ENCODE data around the gene JMJD8. TPM values are rescaled to one million over a fixed set of nuclear protein-coding genes. Genes with fewer than 3 reads are reported as not detected.

Gene JMJD8
- total RNA-seq, 1 donor from 2014 or later, result 57.6 TPM

GRCh38 chr16:704047-704446 is 19.9 kb upstream of the JMJD8 start:
- no peak for DNase-seq (ENCODE audit: extremely low spot score, unreplicated experiment)
- TF ChIP-seq CTCF (IDR thresholded peaks at IDR 0.05), result no peak
- Mint-ChIP-seq H3K4me1 (ENCODE audit: unreplicated experiment) (peaks cover 10% of the 10 kb centered on the region), H3K27me3 (ENCODE audit: unreplicated experiment) (peaks cover 45% of the 10 kb centered on the region), H3K27ac (ENCODE audit: unreplicated experiment) (no peak overlapping the region), H3K36me3 (ENCODE audit: unreplicated experiment) (no peaks in the 10 kb centered on the region), H3K4me3 (ENCODE audit: unreplicated experiment) (no peak overlapping the region), H3K9me3 (ENCODE audit: unreplicated experiment) (no peaks in the 10 kb centered on the region)

GRCh38 chr16:703406-703805 is 19.3 kb upstream of the JMJD8 start:
- Mint-ChIP-seq H3K27me3 (ENCODE audit: unreplicated experiment) (peaks cover 43% of the 10 kb centered on the region), H3K36me3 (ENCODE audit: unreplicated experiment) (no peaks in the 10 kb centered on the region), H3K4me1 (ENCODE audit: unreplicated experiment) (peaks cover 10% of the 10 kb centered on the region), H3K4me3 (ENCODE audit: unreplicated experiment) (no peak overlapping the region), H3K9me3 (ENCODE audit: unreplicated experiment) (no peaks in the 10 kb centered on the region), H3K27ac (ENCODE audit: unreplicated experiment) (no peak overlapping the region)
- DNase-seq (ENCODE audit: extremely low spot score, unreplicated experiment), result no peak
- TF ChIP-seq CTCF (IDR thresholded peaks at IDR 0.05), result no peak

DNA sequence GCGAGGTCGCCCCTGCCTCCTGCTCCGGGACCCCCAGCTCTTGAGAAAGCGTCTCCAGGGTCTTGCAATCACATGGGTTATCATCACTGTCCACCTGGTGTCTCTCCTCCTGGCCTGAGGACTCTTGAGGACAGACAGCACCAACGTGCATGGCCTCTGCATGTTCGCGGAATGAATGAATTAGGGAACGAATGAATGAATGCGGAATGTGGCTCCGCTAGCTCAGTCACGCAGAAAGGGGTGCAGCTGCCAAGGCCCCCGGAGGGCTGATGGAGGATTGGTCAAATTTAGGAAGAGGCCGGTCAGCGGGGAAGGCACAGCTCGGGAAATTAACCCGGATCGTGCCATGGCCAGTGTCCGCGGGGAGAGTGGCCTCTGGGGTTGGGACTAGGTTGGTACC is 18.2 kb upstream of the JMJD8 start:
- no peaks in the 10 kb centered on the region for H3K9me3 Mint-ChIP-seq (ENCODE audit: unreplicated experiment)

DNA sequence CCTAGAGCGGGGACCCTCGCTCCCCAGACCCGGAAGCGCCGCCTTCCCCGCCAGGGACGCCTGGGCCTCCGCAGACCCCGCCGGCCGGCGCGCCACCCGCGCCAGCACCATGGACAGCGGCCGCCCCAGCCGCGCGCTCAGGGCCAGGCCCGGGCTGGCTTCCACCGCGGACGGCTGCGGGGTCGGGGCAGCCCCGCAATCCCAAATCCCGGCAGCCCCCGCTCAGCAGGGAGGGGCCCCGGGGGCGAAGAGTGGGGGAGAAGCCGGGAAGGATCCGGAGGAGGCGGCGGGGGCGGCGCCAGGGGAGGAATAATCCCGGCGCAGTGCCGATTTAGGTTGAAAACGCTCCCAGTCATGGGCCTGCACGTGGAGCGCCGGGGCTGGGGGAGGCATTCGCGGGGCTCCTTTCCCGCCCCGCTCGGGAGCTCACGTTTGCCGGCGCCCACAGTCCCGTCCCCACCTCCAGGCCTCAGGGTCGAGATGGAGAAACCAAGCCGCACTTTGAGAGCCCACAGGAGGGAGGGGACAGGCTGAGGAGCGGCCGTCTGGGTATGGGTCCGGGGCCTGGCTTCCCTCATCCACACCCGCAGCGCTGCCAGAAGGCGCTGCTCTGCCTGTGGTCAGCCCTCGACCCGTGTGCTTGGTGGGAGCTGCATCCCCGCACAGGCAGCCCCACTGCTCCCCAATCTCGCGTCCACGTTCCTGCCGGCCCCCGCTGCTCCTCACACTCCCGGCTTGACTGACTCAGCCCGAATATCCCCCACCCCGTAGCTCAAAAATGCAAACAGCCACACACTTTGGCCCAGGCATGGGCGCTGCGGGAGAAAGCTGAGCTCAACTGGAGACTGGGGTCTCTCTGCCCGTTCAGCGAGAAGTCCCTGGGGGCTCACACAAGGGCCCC is 16.8 kb upstream of the JMJD8 start:
- Mint-ChIP-seq H3K4me3 (ENCODE audit: unreplicated experiment) (no peak overlapping the region), H3K27me3 (ENCODE audit: unreplicated experiment) (peaks cover 34% of the 10 kb centered on the region), H3K9me3 (ENCODE audit: unreplicated experiment) (no peaks in the 10 kb centered on the region), H3K27ac (ENCODE audit: unreplicated experiment) (no peak overlapping the region), H3K36me3 (ENCODE audit: unreplicated experiment) (no peaks in the 10 kb centered on the region), H3K4me1 (ENCODE audit: unreplicated experiment) (no peaks in the 10 kb centered on the region)
- DNase-seq (ENCODE audit: extremely low spot score, unreplicated experiment), result no peak
- TF ChIP-seq CTCF (IDR thresholded peaks at IDR 0.05), result no peak

More for the DNA sequence above, 18.2 kb upstream of the JMJD8 start:
- no peak for DNase-seq (ENCODE audit: extremely low spot score, unreplicated experiment)
- TF ChIP-seq CTCF (IDR thresholded peaks at IDR 0.05), result no peak
- Mint-ChIP-seq H3K27me3 (ENCODE audit: unreplicated experiment) (peaks cover 38% of the 10 kb centered on the region), H3K36me3 (ENCODE audit: unreplicated experiment) (no peaks in the 10 kb centered on the region), H3K4me1 (ENCODE audit: unreplicated experiment) (peaks cover 8% of the 10 kb centered on the region), H3K4me3 (ENCODE audit: unreplicated experiment) (no peak overlapping the region), H3K27ac (ENCODE audit: unreplicated experiment) (no peak overlapping the region)

GRCh38 chr16:698911-699671 is 15.0 kb upstream of the JMJD8 start:
- peaks cover 38% of the 10 kb centered on the region for H3K27me3 Mint-ChIP-seq (ENCODE audit: unreplicated experiment)
- no peak for DNase-seq (ENCODE audit: extremely low spot score, unreplicated experiment)

More at GRCh38 chr16:698911-699671, 15.0 kb upstream of the JMJD8 start:
- Mint-ChIP-seq H3K9me3 (ENCODE audit: unreplicated experiment) (no peaks in the 10 kb centered on the region), H3K36me3 (ENCODE audit: unreplicated experiment) (no peaks in the 10 kb centered on the region), H3K4me1 (ENCODE audit: unreplicated experiment) (no peaks in the 10 kb centered on the region), H3K4me3 (ENCODE audit: unreplicated experiment) (no peak overlapping the region), H3K27ac (ENCODE audit: unreplicated experiment) (no peak overlapping the region)
- TF ChIP-seq CTCF (IDR thresholded peaks at IDR 0.05), result no peak

All from osteocyte (in vitro differentiated cells).